GM18526 (cell line): ENCODE results near the gene LAPTM5.

Experiments used
- POLR2A ChIP-seq: IDR thresholded peaks from 3 replicates; pipeline ENCODE4 v1.6.1; 2011; ENCODE audit not compliant: insufficient read length; ENCODE audit errors: extremely low read depth

LAPTM5 gene

GRCh38 chr1:30790850-30791778 is 33.5 kb upstream of the LAPTM5 start:
- TF ChIP-seq POLR2A = no peak

- TF ChIP-seq POLR2A = no peak
These were observed 32.0 kb upstream of the LAPTM5 start for GRCh38 chr1:30789388-30790255.

GRCh38 chr1:30788580-30789387 is 31.2 kb upstream of the LAPTM5 start:
- no peak for TF ChIP-seq POLR2A

GRCh38 chr1:30787856-30788495 is 30.4 kb upstream of the LAPTM5 start:
- TF ChIP-seq POLR2A = no peak

GRCh38 chr1:30787266-30787665 is 29.7 kb upstream of the LAPTM5 start:
- no peak for TF ChIP-seq POLR2A

GRCh38 chr1:30786264-30786991 is 28.9 kb upstream of the LAPTM5 start:
- TF ChIP-seq POLR2A = no peak

- no peak for TF ChIP-seq POLR2A
These were observed 28.1 kb upstream of the LAPTM5 start for GRCh38 chr1:30785714-30786113.

GRCh38 chr1:30785181-30785580 is 27.6 kb upstream of the LAPTM5 start:
- TF ChIP-seq POLR2A = no peak

GRCh38 chr1:30783256-30783915 is 25.8 kb upstream of the LAPTM5 start:
- no peak for TF ChIP-seq POLR2A

GRCh38 chr1:30782361-30783255 is 25.0 kb upstream of the LAPTM5 start:
- TF ChIP-seq POLR2A = no peak

GRCh38 chr1:30781906-30782305 is 24.3 kb upstream of the LAPTM5 start:
- no peak for TF ChIP-seq POLR2A

GRCh38 chr1:30780409-30780808 is 22.8 kb upstream of the LAPTM5 start:
- TF ChIP-seq POLR2A = no peak
